NAMALWA (cell line): ENCODE data around the gene PPARD.

ENCODE experiments used
- DNase-seq: peaks from one replicate; pipeline ENCODE4 v3.0.0-alpha.2; 2015; ENCODE audit warnings: low spot score

PPARD gene

DNA sequence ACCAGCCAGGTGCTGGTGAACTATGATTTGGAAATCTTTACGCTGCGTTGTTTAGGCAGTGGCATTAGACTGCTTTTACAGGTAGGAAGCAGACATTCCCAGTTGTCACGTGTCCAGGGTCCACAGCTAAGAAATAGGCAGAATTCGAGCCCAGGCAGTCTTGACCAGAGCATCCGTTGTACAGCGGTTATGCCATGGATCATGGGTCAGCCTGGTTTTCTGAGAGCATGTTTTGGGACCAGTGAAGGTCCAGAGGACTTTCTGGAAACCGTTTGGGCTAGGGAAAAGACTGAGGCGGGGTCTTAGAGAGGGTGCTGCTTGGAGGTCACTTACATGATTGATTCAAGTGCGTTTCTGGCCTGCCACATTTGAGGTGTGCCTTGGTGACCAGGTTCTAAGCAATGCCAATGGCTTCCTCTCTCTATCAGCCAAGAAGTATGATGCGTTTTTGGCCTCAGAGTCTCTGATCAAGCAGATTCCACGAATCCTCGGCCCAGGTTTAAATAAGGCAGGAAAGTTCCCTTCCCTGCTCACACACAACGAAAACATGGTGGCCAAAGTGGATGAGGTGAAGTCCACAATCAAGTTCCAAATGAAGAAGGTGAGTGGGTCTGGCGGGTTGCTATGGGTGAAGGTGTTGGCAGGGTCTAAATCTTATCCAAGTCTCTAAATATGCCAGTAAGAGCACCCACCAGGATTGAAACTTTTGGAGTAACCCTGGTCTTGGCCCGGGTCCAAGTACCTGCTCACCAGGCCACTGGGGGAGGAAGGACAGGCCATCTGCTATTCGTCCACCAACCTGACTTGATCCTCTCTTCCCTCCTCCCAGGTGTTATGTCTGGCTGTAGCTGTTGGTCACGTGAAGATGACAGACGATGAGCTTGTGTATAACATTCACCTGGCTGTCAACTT lies 127.6 kb downstream of the PPARD start:
- DNase-seq: peak; percentile 52

GRCh38 chr6:35470663-35471120 lies 128.3 kb downstream of the PPARD start:
- DNase-seq: peak; percentile 35

DNA sequence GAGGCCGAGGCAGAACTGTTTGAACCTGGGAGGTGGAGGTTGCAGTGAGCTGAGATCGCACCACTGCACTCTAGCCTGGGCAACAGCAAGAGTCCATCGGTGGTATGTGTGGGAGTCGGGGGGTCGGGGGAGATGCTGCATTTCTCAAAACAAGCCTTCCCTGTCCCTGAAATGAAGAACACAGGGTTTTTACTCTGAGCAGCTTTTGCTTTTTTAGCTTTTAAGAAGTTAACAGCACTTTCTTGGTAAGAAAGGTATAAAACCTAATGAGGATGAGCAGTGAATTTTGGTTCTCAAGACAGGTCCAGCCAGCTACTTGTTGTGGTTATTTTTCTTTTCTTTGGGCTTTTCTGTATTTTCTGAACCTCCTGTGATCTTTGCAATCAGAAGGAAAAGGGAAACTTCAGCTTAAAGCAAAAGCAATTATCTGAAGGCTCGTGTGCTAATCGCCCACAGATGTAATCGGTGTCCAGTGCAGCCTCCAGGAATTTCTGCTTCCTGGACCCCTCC lies 129.5 kb downstream of the PPARD start:
- DNase-seq: no peak

DNA sequence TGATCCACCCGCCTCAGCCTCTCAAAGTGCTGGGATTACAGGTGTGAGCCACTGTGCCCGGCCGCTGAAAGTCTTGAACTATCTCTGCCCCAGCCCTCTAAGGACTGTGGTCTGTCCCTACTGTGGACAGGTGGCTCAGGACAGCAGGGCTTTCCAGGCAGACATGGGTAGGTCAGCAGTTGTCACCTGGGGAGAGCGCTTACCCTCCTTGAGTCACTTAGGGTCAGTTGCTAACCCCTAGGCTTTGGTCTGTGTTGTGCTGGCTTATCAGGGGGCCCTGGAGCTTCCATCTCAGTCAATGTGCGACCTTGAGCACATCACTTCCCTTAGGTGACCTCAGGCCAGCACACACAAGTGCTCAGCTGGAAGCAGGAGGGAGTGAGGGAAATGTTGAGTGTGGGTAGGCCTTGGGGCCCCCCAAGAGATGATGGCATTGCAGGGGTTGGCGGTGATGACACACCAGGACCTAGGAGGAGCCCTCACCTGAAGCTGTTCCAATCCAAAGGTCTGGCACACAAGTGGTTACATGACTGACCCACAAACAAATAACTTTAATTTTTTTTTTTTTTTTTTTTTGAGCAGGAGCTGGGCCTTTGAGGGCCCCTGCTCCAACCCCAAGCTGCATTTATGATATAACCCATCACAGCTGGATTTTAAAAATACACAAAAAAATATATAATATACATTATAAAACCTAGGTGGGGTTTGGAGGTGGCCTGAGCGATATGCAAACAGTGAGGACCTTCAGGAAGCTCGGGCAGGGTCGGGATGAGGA lies 130.9 kb downstream of the PPARD start:
- peak; percentile 52 for DNase-seq

DNA sequence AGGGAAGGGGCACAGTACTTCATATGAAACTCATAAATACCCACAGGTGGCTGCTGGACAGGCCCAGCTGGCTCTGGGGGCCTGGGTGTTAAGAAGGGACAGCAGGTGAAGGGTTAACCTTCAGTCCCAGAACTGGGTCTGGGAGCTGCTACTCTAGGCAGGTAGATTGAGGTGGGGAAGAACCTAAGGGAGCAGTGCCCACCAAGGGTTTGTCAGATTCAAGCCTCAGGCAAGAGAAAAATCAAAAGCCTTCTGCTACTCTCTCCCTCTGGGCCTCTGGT lies 131.4 kb downstream of the PPARD start:
- no peak for DNase-seq

GRCh38 chr6:35474131-35474941 lies 132.0 kb downstream of the PPARD start:
- peak; percentile 69 for DNase-seq

DNA sequence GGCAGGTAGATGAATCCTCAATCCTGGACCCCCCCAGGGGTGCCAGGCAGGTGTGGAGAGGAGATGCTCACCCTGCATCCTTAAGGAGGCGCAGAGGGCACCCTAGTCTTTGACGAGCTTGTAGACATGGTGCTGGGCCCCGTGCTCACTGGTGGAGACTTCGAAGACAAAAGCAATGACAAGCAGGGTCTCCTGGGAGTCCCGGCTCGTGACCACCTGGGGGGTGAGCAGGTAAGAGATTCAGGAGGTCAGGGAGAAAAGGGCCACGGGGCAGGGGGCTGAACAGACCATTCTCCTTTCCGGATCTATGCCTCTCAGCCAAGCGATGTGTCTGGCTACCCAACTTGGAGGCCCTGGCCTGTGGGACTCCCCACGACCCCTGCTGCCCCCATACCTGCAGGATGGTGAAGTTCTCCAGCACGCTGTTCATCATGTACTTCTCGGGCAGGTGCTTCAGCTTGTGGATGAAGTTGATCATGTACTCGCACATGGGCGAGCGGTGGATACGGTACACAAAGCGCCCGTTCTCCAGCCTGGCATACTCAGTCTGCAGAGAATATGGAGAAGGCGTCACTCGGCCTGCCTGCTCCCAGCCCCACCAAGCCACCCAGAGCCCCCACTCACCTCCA lies 132.7 kb downstream of the PPARD start:
- DNase-seq: peak; percentile 45

DNA sequence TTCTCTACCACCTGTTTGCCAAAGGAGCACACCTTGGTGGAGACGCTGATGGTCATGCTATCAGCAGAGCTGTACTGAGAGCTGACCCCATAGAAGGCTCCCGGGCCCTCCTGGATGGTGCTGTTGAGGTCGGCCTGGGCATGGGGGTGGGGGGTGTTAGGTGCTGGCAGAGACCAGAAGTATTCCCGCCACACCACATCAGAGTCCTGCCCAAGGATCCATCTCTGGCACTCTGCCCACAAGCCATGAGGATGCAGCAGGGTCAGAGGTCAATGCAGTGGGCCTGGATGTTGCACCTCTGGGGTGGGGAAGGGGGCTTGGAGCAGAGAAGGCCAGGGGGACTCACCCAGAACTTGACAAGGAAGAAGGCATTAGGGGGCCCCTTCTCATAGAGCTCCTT lies 133.2 kb downstream of the PPARD start:
- DNase-seq: peak; percentile 48

DNA sequence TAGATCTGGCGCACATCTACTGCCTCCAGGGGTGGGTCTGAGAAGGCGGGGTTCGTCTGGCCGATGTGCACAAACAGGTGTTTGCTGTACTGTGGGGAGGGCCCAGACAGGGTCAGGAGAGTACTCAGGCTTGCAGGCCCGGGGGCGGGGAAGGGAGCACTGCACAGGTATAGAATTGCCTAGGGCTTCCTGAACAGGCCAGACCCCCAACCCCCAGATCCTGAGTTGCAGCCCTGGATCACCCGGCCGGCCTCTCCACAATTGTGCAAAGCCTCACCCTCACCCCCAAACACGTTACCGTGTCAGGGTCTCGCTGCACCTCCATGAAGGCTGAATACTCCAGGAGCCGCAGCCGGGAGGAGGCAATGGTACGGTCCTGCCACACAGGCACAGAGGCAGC lies 133.6 kb downstream of the PPARD start:
- no peak for DNase-seq

- no peak for DNase-seq
Measured at GRCh38 chr6:35477028-35477427, 134.7 kb downstream of the PPARD start.
